GM10847 (cell line): ENCODE measurements around the gene USP6NL.

ENCODE experiments used
- POLR2A ChIP-seq: IDR thresholded peaks from 2 replicates; pipeline ENCODE4 v1.6.1; 2011; ENCODE audit not compliant: insufficient read length; ENCODE audit errors: extremely low read depth

USP6NL gene

DNA sequence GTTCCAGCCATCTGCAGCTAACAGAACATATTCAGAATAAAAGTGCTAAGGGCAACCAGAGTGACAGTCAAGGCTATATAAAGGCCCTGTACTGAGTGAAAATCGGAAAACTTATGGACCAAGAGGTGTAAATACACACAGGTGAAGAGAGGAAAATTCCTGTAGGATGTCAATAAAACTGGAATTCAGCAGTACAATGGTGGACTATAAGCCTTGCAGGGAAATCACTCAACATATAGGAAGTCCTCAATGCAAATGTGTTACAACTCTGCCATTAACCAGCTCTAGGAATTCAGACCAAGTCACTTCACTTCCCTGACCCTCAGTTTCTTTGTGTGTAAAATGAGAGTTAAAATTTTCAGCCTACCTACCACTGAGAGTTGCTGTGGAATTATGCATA is 7.7 kb downstream of the USP6NL start:
- no peak for TF ChIP-seq POLR2A

DNA sequence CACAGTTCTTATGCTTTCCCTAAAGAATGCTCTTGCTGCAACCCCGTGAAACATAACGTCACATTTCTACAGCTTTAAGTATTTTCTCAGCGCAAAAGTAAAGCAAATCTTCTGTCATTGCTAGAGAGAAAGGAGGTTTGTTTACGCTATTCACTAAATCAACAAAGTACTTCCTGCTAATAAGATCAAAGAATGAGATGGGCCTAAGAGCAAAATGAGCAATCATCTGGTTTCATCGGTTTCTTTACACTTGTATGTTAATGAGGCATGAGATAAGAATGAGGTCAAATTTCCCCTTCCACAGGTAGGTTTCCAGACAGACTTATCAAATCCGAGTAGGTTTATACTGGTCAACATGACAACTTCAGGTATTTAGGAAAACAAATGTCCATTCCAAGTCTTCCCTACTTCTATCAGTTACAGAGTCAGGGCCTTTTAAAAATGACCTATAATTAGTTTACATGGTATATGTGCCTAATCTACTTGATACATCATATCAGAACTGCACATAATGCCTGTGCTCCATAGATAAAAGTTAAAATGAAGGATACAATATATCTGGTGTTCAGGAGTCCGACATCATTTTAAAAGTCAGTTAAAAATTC is 8.4 kb downstream of the USP6NL start:
- TF ChIP-seq POLR2A: no peak

DNA sequence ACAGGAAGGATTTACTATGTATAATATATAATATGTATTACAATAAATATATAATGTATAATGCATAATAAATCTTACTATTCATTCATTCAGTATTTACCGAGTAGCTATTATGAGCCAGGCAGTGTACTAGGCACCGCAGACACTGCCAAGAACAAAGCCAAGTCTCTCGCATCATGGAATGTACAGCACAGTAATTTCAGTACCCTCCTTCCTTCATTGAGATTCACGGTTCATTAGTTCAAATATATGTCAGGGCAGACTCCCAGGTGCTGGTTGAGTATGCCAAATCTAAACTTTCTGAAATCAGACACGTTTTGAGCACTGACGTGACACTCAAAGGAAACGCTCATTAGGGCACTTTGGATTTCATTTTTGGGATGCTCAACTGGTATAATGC is 9.1 kb downstream of the USP6NL start:
- TF ChIP-seq POLR2A: no peak

DNA sequence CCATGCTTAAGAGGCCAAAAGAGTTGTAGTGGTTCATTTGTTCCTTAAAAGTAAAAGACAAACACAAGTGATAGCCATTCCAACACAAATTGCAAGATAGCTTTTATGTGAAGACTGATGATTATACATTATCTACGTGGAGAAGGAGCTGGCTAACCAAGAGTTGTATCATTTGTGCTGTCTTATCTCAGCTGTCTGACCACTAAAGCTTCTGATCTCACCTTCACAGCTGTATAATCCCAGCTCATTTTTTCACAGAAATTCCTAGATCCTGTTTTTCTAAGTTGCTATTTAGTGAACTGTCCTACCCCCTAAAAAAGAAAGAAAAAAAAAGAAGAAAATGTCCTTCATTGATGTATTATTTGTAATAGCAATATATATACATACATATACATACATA is 9.8 kb downstream of the USP6NL start:
- no peak for TF ChIP-seq POLR2A

DNA sequence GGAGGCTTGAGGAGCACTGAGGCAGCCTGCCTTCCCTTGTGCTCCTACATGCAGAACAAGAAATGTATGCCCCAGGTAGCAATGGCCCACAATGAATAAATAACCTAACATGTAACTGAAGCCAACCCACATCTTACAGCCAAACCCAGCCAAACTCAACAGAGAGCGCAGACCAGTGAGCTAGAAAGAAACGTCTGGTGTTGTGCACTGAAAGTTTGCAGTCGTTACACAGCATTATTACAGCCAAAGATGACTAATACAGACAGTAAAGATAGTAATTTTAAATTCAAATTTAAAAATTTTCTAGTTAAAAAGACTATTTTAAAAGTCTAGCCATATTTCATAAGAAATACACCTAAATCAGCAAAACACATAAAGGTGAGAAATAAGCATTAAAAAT is 11.2 kb downstream of the USP6NL start:
- TF ChIP-seq POLR2A: no peak

DNA sequence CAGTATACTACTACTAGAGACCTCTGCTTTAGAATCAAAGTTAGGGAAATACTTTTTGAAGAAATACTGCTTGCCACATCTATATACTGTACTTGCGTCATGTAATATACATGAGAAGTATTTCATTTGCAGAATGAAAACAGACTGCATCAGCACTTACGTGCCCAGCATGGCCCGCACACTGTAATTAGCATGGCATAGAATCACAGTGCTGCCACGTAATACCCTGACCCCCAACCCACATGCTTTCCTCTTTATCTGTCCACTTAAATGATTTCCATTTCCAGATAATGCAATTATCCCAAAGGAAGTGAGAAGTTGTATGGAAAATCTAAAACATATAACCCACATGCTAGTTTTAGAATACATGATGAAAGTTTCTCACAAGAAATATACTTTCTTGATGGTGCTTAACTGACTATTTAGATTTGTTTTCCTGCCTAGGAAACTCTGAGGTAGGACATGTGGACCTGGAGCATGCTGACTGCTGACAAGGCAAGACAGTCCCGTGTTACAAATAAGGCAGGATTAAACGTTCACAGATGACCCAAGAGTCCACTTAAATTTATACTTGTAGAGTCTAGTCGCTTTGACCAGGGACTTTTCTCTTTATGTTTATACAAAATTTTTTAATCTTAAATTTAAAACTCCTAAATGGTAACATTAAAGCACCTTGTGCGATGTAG is 12.6 kb downstream of the USP6NL start:
- TF ChIP-seq POLR2A: no peak

DNA sequence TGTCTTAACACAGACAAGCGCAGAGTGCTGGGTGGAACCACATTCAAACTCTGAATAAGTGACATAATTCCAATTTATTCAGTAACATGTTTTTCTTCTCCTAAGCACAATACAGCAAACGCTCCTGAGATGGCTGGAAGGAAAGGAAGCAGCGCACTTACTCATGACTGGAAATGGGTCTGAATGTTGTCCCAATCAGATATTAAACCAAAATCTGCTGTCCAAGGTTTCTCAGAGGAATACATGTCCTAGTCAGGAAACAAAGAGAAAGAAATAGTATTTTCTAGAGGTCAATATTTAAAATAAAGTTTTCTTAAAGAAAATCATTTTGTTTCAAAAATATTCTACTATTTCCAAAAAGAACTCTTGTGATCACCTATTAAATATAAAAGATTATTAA is 14.0 kb downstream of the USP6NL start:
- TF ChIP-seq POLR2A: no peak

DNA sequence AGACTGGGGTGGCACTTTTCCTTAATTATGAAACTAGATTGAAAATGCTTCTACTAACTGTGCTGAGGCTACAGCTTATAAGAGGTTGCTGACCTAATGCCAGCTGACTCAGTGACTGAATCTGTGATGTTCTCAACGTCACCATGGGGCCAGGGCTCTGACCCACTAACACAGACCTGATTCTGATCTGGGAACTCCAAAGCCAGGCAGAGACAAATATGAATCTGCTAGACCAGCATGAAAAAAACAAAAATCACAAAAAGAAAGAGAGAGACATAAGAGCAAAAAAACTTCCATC is 16.1 kb downstream of the USP6NL start:
- no peak for TF ChIP-seq POLR2A

DNA sequence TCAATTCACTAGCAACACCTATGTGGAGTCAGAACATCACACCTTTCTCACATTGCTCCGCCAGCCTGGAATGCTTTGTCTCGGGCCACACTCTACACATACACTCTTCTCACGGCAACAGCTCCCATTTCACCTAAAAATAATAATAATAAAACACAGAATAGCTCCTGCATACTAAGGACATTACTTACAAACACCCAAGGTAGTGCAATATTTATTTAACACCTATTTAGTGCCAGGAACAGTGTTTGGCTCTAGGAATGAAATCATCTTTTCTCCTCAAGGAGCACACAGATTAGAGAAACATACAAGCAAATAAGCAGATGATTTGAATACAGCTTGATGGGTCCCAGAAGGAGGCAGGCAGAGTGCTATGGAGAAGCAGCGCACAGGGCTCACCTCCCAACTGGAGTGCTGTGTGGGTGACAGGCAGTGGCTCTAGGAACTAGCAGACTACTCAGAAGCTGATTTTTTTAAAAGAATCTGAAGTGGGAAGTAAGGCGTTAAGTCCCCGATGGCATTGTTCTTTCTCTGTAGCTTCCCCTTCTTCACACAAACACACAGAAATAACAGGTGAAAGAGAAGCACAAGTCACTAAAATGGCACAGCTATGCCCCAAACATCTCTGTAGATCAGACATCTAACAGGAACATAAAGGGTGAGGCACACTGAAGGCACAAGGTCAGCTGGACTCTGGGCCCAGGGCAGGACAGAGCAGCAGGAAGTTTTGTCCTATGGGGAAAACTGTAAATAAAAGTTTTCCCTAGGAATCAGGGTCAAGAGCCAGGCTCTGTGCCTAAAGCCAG is 16.7 kb downstream of the USP6NL start:
- no peak for TF ChIP-seq POLR2A

DNA sequence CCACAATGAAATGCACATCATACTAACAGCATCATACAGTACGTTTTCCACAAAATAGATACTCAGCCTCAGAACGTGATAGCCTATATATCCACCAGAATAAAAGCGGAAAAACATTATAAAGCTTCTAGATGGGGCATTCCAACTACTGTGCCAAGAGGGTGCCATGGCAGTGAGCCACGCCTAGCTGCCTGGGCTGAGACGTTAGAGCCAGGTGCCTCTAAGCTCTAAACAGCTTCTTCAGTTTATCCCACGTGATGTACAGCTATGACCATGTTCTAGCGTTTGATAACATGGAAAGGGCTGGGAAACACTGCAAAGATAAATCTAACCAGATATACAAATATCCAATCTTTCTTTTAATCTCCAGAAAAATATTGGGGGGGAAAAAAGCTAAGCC is 17.8 kb downstream of the USP6NL start:
- TF ChIP-seq POLR2A: no peak

DNA sequence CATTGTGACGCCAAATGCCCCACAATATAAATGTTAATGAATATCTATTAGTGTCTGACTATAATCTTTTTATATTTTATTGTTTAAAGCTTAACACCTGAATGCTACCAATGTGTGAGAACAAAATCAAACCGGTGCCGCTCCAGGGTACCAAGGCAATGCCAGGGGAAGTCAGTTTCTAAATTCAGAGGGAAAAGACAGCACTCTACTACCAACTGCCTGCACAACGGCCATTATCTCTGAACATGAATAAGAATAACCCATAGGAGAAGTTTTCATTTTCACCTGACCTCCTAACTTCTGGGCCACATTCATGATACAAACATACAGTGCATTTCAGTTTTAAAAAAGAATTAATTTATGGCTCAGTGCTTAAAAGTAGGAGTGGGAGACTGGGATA is 21.7 kb downstream of the USP6NL start:
- TF ChIP-seq POLR2A: no peak

DNA sequence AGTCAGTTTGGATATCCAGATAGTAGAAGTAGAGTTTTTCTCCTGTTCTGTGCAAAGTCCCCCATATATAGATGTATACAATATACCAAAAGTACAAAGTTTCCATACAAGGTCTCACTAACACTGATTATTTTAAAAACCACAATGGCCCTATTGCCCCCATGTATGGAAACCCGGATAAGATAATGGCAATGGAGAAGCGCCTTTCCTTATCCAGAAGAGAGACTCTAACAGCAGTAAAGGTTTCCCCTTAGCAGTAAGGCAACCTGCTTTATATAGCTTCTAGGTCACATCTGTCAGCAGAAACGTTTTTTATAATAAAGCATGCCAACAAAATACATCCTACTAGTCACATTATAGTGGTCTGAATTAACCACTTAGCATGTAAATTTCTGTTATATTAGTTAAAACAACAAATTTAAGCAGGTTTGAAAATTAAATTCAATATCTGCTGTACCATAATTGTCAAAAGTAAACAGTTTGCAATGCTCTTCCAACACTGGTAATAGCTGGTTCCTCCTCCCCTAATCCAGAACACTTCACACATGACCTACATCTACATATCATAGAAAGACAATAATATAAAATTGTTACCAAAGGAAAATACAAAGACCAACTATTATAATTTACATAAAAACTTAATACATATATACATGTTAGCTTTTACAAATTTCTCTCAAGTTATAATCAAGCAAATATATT is 22.4 kb downstream of the USP6NL start:
- TF ChIP-seq POLR2A: no peak

DNA sequence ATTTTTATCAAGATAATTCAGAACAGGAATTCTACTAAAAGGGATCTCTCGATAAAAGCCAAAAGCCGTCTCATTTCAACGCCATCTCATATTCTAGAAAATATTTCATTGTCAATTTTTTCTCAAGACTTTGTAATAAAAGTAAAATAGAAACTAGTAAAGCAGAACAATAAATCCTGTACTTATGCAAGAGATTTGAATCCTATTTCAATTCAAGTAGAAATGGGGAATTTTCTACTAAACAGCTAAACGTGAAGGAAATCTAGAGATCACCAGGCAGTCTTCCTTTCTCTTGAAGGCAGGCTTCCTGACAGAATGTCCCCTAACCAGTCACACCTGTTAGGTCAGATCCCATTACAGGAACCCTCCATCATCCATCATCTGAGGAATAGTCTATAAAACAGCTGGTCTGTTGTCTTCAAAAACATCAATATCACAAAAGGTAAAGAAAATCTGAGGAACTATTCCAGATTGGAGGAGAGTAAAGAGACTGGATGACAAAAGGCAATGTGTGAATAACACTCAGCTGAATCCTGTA is 23.7 kb downstream of the USP6NL start:
- TF ChIP-seq POLR2A: no peak

DNA sequence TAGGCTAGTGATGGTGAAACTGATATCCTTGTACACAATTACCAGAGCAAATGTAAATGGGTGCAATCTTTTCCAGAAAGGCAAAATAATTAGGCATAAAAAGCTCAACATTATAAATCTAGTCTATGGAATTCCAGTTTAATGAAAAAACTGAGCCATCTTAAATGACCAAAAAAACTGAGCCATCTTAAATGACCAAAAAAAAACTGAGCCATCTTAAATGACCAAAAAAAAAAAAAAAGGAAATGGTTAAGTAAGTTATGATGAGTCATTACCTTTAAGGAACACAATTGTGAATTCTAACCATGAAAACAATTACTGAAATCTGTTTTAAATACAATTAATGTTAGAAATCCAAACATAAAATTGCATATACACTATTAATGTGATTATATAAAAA is 25.3 kb downstream of the USP6NL start:
- no peak for TF ChIP-seq POLR2A

DNA sequence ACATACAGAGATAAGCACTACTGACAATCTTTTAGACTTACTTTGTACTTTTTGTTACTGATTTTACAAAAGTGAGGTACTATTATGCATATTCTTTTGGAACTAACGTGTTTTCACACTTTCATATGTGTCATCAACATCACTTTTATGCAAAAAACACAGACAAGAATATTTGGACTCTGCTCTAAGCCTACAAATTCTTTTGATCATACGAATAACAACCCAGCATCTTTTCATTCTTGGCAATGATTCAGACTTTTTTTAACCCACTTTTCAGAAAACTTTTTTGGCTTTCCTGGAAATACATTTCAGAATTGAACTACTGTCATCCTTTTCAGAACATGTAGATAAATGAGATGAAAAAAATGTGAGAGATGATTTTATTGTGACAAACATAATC is 30.2 kb downstream of the USP6NL start:
- no peak for TF ChIP-seq POLR2A

DNA sequence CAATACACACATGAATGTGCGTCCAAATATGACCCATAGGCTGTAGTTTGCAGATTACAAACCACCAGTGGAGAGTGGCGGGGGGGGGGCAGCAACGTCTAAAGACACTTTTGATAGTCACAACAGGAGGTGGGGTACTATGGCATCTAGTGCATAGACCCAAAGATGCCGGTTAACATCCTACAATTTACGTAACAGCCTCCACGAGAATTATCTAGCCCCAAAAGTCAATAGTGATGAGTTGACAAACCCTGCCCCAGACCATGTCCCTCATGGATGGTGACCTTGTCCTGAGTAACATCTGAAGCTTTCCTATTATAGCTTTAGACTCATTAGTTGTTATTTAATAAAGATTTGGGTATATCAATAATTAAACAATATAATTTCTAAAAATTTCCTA is 31.6 kb downstream of the USP6NL start:
- no peak for TF ChIP-seq POLR2A
